ENCODE data around the gene TSHZ2. TPM values are rescaled to one million over a fixed set of nuclear protein-coding genes. Genes with fewer than 3 reads are reported as not detected.
A peak's percentile ranks its signal among the peaks of the same experiment; 100 is the strongest.

TSHZ2 gene
- polyA plus RNA-seq, 1 donor from 2014 or later = 0.73 TPM

DNA sequence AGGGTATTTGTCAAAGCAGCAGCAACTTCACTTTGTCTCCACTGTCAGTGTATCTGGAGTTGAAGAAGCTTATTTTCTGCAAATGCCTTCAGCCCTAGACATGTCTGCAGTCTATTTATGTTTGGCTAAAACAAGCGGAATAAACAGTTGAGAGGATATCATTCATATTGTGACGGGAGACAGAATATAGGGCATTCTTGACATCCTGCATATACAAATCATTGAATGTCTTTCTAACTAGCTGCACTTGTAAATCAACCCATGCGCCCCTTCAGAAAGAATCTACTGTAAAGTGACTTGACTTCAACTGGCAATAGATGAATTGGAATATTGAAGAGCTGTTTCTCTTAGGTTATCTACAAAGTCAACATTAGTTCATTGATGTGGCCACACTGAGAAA, 258.9 kb downstream of the TSHZ2 start:
- H3K9me3 Mint-ChIP-seq = peaks cover under 1 to 6% (median 1%) of the 10 kb centered on the region in 3 donors
- H3K4me1 Mint-ChIP-seq = peaks cover 10 to 16% (median 14%) of the 10 kb centered on the region in 3 donors
- H3K27ac Mint-ChIP-seq = no peak overlapping the region
- no peak overlapping the region for H3K4me3 Mint-ChIP-seq
- peaks cover 12% of the 10 kb centered on the region for H3K36me3 Mint-ChIP-seq
- H3K27me3 Mint-ChIP-seq = peaks cover 3% of the 10 kb centered on the region

DNA sequence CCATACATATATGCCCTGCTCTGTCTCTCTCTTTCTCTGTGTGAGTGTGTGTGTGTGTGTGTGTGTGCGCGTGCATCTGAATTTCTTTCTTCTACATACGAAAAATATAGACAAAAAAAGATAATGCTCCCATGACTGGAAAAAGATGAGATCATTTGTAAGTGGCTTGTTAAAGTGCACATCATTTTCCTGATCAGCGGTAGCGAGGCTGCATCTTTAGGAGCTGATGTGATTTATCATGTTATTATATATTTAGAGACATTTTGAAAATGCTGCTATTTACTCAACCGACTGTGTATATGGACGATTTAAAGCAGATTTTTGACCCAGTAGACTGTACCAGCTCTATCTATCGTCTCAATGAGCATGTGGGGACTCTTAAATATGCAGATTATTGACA, 265.3 kb downstream of the TSHZ2 start:
- peaks cover 6 to 7% (median 6%) of the 10 kb centered on the region in 3 donors for H3K9me3 Mint-ChIP-seq
- H3K4me3 Mint-ChIP-seq = no peak overlapping the region
- H3K27me3 Mint-ChIP-seq = peaks cover 3% of the 10 kb centered on the region

GRCh38 chr20:53238121-53238660, 266.0 kb downstream of the TSHZ2 start:
- Mint-ChIP-seq H3K36me3 (peaks cover 10% of the 10 kb centered on the region), H3K4me1 (peaks cover 0 to 2% (median 0%) of the 10 kb centered on the region in 3 donors), H3K4me3 (no peak overlapping the region), H3K27ac (no peak overlapping the region), H3K27me3 (peaks cover 5% of the 10 kb centered on the region), H3K9me3 (peaks cover 6 to 7% (median 6%) of the 10 kb centered on the region in 3 donors)

More for the DNA sequence above, 265.3 kb downstream of the TSHZ2 start:
- no peak overlapping the region for H3K27ac Mint-ChIP-seq
- H3K36me3 Mint-ChIP-seq = peaks cover 10% of the 10 kb centered on the region
- peaks cover 0 to 2% (median 0%) of the 10 kb centered on the region in 3 donors for H3K4me1 Mint-ChIP-seq

- Mint-ChIP-seq H3K4me3 (no peak overlapping the region), H3K4me1 (peaks cover 0 to 3% (median 1%) of the 10 kb centered on the region in 3 donors), H3K27ac (peak overlapping the region in 1 of 3 donors; percentile 58), H3K27me3 (peaks cover 3% of the 10 kb centered on the region), H3K9me3 (no peaks in the 10 kb centered on the region), H3K36me3 (no peaks in the 10 kb centered on the region)
These were observed 271.0 kb downstream of the TSHZ2 start for GRCh38 chr20:53243152-53243551.

- Mint-ChIP-seq H3K4me3 (no peak overlapping the region), H3K27ac (no peak overlapping the region)
These were observed 272.6 kb downstream of the TSHZ2 start for GRCh38 chr20:53244711-53245110.

GRCh38 chr20:53245574-53245973, 273.4 kb downstream of the TSHZ2 start:
- Mint-ChIP-seq H3K4me3 (no peak overlapping the region), H3K27me3 (peaks cover 3% of the 10 kb centered on the region)

More at GRCh38 chr20:53244711-53245110, 272.6 kb downstream of the TSHZ2 start:
- H3K36me3 Mint-ChIP-seq = no peaks in the 10 kb centered on the region
- H3K9me3 Mint-ChIP-seq = no peaks in the 10 kb centered on the region
- peaks cover 0 to 3% (median 1%) of the 10 kb centered on the region in 3 donors for H3K4me1 Mint-ChIP-seq
- peaks cover 3% of the 10 kb centered on the region for H3K27me3 Mint-ChIP-seq

GRCh38 chr20:53247468-53248103, 275.4 kb downstream of the TSHZ2 start:
- peaks cover 0 to 3% (median 1%) of the 10 kb centered on the region in 3 donors for H3K4me1 Mint-ChIP-seq
- H3K9me3 Mint-ChIP-seq = peaks cover 0 to 1% (median 0%) of the 10 kb centered on the region in 3 donors
- H3K36me3 Mint-ChIP-seq = no peaks in the 10 kb centered on the region
- H3K27ac Mint-ChIP-seq = no peak overlapping the region
- no peak overlapping the region for H3K4me3 Mint-ChIP-seq
- peaks cover 3% of the 10 kb centered on the region for H3K27me3 Mint-ChIP-seq

More at GRCh38 chr20:53245574-53245973, 273.4 kb downstream of the TSHZ2 start:
- Mint-ChIP-seq H3K4me1 (peaks cover 0 to 3% (median 1%) of the 10 kb centered on the region in 3 donors), H3K9me3 (peaks cover 0 to 1% (median 0%) of the 10 kb centered on the region in 3 donors), H3K27ac (no peak overlapping the region), H3K36me3 (no peaks in the 10 kb centered on the region)

DNA sequence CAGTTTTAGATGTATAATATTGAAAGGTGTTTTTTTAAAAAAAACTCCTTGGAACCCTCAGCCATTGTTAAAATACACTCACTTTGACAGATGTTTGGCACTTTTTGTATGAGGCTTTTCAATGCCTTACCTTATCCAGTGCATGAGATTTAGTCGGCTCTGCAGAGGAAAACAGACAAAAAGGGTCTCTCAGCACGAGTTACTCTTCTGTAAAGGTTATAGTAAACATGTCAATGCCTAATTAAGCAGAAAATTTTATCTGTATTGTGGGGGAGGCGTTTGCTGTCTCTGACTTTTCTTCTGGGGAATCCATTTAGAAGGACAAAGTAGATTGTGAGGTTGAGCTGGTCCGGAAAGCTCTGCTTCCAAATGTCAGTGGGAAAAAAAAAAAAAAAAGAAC, 278.3 kb downstream of the TSHZ2 start:
- no peak overlapping the region for H3K4me3 Mint-ChIP-seq
- H3K4me1 Mint-ChIP-seq = peaks cover 0 to 3% (median 1%) of the 10 kb centered on the region in 3 donors
- peaks cover 0 to 2% (median 1%) of the 10 kb centered on the region in 3 donors for H3K9me3 Mint-ChIP-seq
- no peak overlapping the region for H3K27ac Mint-ChIP-seq
- peaks cover 1% of the 10 kb centered on the region for H3K27me3 Mint-ChIP-seq
- H3K36me3 Mint-ChIP-seq = no peaks in the 10 kb centered on the region

DNA sequence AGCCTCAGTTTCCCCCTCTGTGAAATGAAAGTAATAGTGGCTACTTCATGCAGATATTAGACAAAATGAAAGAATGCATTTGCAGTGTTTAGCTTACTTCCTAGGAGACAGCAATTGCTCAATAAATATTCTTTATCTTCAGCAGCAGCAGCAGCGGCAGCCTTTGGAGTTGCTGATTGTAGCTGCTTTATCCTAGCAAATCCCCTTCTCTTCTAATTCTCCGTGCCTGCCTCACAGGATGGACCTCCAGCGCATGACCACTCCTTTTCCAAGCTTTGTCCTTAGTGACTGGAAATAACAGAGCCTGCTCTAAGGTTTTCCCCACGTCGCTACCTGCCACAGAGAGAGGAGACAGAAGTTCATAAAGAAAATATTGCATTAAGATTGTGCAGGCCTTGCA, 279.8 kb downstream of the TSHZ2 start:
- Mint-ChIP-seq H3K36me3 (no peaks in the 10 kb centered on the region), H3K27ac (no peak overlapping the region), H3K4me1 (peaks cover 0 to 3% (median 0%) of the 10 kb centered on the region in 3 donors), H3K9me3 (peaks cover 0 to 2% (median 1%) of the 10 kb centered on the region in 3 donors), H3K4me3 (no peak overlapping the region), H3K27me3 (no peaks in the 10 kb centered on the region)

GRCh38 chr20:53253668-53254067, 281.5 kb downstream of the TSHZ2 start:
- Mint-ChIP-seq H3K27ac (no peak overlapping the region), H3K9me3 (peaks cover 0 to 2% (median 1%) of the 10 kb centered on the region in 3 donors), H3K4me1 (no peaks in the 10 kb centered on the region), H3K4me3 (no peak overlapping the region), H3K36me3 (no peaks in the 10 kb centered on the region), H3K27me3 (no peaks in the 10 kb centered on the region)

- no peaks in the 10 kb centered on the region for H3K27me3 Mint-ChIP-seq
- no peak overlapping the region for H3K27ac Mint-ChIP-seq
- H3K36me3 Mint-ChIP-seq = no peaks in the 10 kb centered on the region
These were observed 283.0 kb downstream of the TSHZ2 start for GRCh38 chr20:53255102-53255710.

DNA sequence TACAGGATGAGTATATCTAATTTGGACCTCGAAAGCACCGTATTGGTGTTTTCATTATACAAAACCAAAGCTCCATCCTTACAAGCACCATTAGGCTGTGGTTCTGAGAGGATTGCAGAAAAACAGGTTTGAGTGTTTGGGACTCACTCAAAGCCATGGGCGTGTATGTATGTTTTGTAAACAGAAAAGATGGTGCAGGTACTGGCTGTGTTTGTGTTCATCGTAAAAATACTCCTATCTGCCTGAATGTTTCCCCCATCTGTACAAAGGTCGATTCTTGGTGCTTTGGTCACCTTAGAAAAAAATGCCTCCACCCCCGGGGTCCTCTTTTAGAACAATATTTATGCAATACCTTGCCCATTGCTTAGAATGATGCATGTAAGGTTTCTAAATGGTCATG, 286.6 kb downstream of the TSHZ2 start:
- Mint-ChIP-seq H3K4me1 (peaks cover 0 to 1% (median 0%) of the 10 kb centered on the region in 3 donors), H3K27me3 (peaks cover 4% of the 10 kb centered on the region), H3K27ac (no peak overlapping the region), H3K4me3 (no peak overlapping the region), H3K9me3 (no peaks in the 10 kb centered on the region), H3K36me3 (no peaks in the 10 kb centered on the region)

More at GRCh38 chr20:53255102-53255710, 283.0 kb downstream of the TSHZ2 start:
- Mint-ChIP-seq H3K4me3 (no peak overlapping the region), H3K9me3 (peaks cover 0 to 2% (median 0%) of the 10 kb centered on the region in 3 donors), H3K4me1 (peaks cover 0 to 1% (median 0%) of the 10 kb centered on the region in 3 donors)

DNA sequence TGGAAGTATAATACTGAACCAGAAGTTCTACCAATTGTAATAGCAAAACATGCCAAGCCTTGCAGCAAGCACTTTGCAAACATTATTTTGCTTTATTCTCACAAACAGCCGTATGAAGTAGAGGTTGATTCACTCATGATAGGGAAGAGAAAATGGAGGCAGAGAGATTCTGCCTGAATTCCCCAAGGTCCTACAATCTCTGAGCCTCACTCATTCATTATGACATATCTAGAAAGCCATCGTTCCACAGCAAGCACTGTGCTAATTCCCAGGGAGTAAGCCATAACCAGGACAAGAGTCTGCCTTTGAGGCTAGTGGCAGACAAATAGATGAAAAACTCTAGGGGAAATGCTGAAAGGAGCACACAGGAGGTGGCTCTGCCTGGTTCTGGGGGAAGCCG, 288.0 kb downstream of the TSHZ2 start:
- Mint-ChIP-seq H3K36me3 (no peaks in the 10 kb centered on the region), H3K4me3 (peak overlapping the region in 1 of 4 donors; percentile 43), H3K27ac (no peak overlapping the region), H3K4me1 (peaks cover 0 to 1% (median 0%) of the 10 kb centered on the region in 3 donors), H3K9me3 (peaks cover 0 to 3% (median 0%) of the 10 kb centered on the region in 3 donors), H3K27me3 (peaks cover 4% of the 10 kb centered on the region)

- Mint-ChIP-seq H3K4me1 (peaks cover 0 to 1% (median 0%) of the 10 kb centered on the region in 3 donors), H3K27me3 (peaks cover 4% of the 10 kb centered on the region), H3K36me3 (no peaks in the 10 kb centered on the region)
These were observed 288.4 kb downstream of the TSHZ2 start for GRCh38 chr20:53260591-53260990.

GRCh38 chr20:53262365-53262764, 290.2 kb downstream of the TSHZ2 start:
- H3K4me1 Mint-ChIP-seq = peaks cover 0 to 3% (median 0%) of the 10 kb centered on the region in 3 donors
- H3K9me3 Mint-ChIP-seq = peaks cover 0 to 3% (median 0%) of the 10 kb centered on the region in 3 donors
- H3K27ac Mint-ChIP-seq = no peak overlapping the region

More at GRCh38 chr20:53260591-53260990, 288.4 kb downstream of the TSHZ2 start:
- Mint-ChIP-seq H3K9me3 (peaks cover 0 to 3% (median 0%) of the 10 kb centered on the region in 3 donors), H3K4me3 (no peak overlapping the region), H3K27ac (no peak overlapping the region)

More at GRCh38 chr20:53262365-53262764, 290.2 kb downstream of the TSHZ2 start:
- Mint-ChIP-seq H3K36me3 (no peaks in the 10 kb centered on the region), H3K27me3 (peaks cover 4% of the 10 kb centered on the region), H3K4me3 (no peak overlapping the region)
